ENCODE data around the gene NPAT.

The NPAT gene

GRCh38 chr11:108203075-108203474 is 19.4 kb downstream of the NPAT start:
- no peak overlapping the region for H3K4me3 ChIP-seq (replicated peaks; ENCODE audit: low read depth, low read length)
- TF ChIP-seq CTCF (IDR thresholded peaks at IDR 0.05; ENCODE audit: insufficient read depth, low read length, poor library complexity, severe bottlenecking) = no peak
- H3K36me3 ChIP-seq (ENCODE audit: control insufficient read depth, insufficient read depth, low read length) = peaks cover 31% of the 10 kb centered on the region
- no peak for DNase-seq (ENCODE audit: extremely low read depth, insufficient read length)
- no peaks in the 10 kb centered on the region for H3K27me3 ChIP-seq (replicated peaks; ENCODE audit: control insufficient read depth, insufficient read depth, low read length)

- H3K36me3 ChIP-seq (ENCODE audit: control insufficient read depth, insufficient read depth, low read length) = peaks cover 16% of the 10 kb centered on the region
- no peak overlapping the region for H3K4me3 ChIP-seq (replicated peaks; ENCODE audit: low read depth, low read length)
- no peak for DNase-seq (ENCODE audit: extremely low read depth, insufficient read length)
- no peaks in the 10 kb centered on the region for H3K27me3 ChIP-seq (replicated peaks; ENCODE audit: control insufficient read depth, insufficient read depth, low read length)
- no peak for TF ChIP-seq CTCF (IDR thresholded peaks at IDR 0.05; ENCODE audit: insufficient read depth, low read length, poor library complexity, severe bottlenecking)
Observed at GRCh38 chr11:108199446-108200321, 22.8 kb downstream of the NPAT start.

- Histone ChIP-seq H3K27me3 (replicated peaks; ENCODE audit: control insufficient read depth, insufficient read depth, low read length) (no peaks in the 10 kb centered on the region), H3K4me3 (replicated peaks; ENCODE audit: low read depth, low read length) (no peak overlapping the region), H3K36me3 (ENCODE audit: control insufficient read depth, insufficient read depth, low read length) (peaks cover 10% of the 10 kb centered on the region)
- no peak for TF ChIP-seq CTCF (IDR thresholded peaks at IDR 0.05; ENCODE audit: insufficient read depth, low read length, poor library complexity, severe bottlenecking)
- DNase-seq (ENCODE audit: extremely low read depth, insufficient read length) = no peak
Observed at GRCh38 chr11:108198833-108199232, 23.6 kb downstream of the NPAT start.

GRCh38 chr11:108197351-108197750 is 25.1 kb downstream of the NPAT start:
- no peak for DNase-seq (ENCODE audit: extremely low read depth, insufficient read length)
- no peak for TF ChIP-seq CTCF (IDR thresholded peaks at IDR 0.05; ENCODE audit: insufficient read depth, low read length, poor library complexity, severe bottlenecking)
- peaks cover 10% of the 10 kb centered on the region for H3K36me3 ChIP-seq (ENCODE audit: control insufficient read depth, insufficient read depth, low read length)
- H3K4me3 ChIP-seq (replicated peaks; ENCODE audit: low read depth, low read length) = no peak overlapping the region
- H3K27me3 ChIP-seq (replicated peaks; ENCODE audit: control insufficient read depth, insufficient read depth, low read length) = no peaks in the 10 kb centered on the region

GRCh38 chr11:108196901-108197300 is 25.5 kb downstream of the NPAT start:
- peaks cover 10% of the 10 kb centered on the region for H3K36me3 ChIP-seq (ENCODE audit: control insufficient read depth, insufficient read depth, low read length)
- no peaks in the 10 kb centered on the region for H3K27me3 ChIP-seq (replicated peaks; ENCODE audit: control insufficient read depth, insufficient read depth, low read length)
- H3K4me3 ChIP-seq (replicated peaks; ENCODE audit: low read depth, low read length) = no peak overlapping the region
- TF ChIP-seq CTCF (IDR thresholded peaks at IDR 0.05; ENCODE audit: insufficient read depth, low read length, poor library complexity, severe bottlenecking) = no peak
- no peak for DNase-seq (ENCODE audit: extremely low read depth, insufficient read length)

All from GM06990 (cell line).